COR-L47 (cell line): ENCODE results near the gene SPDYE16.
"Not testable (repeated sequence)": the region's sequence is repeated elsewhere in the genome, so short reads cannot be mapped to it uniquely, and the experiment has no call there.

Experiments used
- DNase-seq: peaks from one replicate; lab custom pipeline; 2025; lab: John Stamatoyannopoulos, UW

The SPDYE16 gene

GRCh38 chr7:76549025-76549854 is 6.1 kb upstream of the SPDYE16 start:
- peak; percentile 67 for DNase-seq

DNA sequence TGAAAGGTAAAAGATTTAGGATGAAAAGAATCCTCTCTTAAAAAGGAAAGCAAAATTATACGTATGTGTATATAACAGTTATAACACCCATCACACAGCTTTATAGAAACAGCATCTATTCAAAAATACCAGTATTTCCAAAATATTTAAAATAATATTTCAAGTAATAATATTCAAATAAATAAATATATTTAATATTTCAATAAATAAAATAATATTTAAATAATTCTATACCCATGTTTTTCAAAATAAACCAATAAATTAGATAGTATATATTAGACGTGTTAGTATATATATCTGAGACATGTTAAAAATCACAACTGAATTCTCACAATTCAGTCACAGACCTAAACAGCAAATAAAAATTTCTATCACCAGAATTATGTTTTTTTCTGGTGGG is 11.5 kb downstream of the SPDYE16 start:
- not testable (repeated sequence) for DNase-seq

DNA sequence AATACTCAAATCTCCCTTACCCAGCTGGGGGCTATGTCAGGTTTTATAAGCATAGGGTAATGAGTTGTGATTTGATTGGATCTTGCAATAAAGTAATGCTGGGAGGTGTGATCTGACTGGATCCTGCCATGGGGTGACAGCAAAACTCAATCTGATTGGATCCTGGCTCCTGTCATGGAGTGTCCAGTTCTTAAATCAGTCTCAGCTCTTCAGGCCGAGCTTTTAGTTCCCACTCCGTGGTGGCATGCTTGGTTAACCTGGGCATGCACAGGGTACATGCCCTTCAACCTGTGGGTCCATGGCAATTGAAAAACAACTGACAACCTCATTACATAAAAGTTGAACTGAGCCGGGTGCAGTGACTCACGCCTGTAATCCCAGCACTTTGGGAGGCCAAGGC is 16.9 kb downstream of the SPDYE16 start:
- DNase-seq = not testable (repeated sequence)

GRCh38 chr7:76516932-76517331 is 26.2 kb downstream of the SPDYE16 start:
- DNase-seq = not testable (repeated sequence)

- no peak for DNase-seq
Measured at GRCh38 chr7:76515999-76516443, 27.1 kb downstream of the SPDYE16 start.

DNA sequence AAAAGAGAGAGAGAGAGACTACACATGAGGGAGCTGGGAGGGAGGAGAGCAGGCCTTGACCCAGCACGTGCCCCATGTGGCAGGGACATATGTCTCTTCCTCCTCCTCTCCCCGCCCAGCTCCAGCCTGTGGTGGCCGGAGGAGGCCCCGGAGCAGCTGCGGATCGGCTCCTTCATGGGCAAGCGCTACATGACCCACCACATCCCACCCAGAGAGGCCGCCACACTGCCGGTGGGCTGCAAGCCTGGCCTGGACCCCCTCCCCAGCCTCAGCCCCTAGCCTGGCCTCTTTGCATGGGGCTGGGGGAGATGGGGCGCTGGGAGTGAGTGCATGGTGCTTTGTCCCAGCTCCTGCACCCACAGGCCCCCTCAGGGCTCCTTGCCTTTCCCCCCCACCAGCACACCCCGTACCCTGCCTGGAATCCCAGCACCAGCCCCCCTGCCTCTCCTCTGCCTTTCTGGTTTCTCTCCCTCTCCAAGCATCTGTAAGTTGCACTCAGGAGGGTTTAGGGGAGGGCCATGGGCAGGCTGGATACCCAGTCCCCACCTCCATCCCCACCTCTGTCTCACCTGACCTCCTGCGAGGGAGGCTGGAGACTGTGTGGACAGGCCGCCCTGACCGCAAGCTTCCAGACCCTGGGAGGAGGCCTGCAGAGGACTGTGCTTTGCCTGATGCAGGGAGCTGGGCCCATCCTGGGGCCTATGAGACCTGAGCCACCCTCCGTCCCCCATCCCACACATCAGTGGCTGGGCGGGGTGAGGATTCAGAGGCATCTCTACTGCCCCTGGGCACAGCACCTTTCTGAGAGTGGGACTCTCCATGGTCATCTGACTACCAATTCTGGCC is 27.9 kb downstream of the SPDYE16 start:
- no peak for DNase-seq

GRCh38 chr7:76513817-76514799 is 29.0 kb downstream of the SPDYE16 start:
- no peak for DNase-seq

GRCh38 chr7:76512941-76513816 is 29.9 kb downstream of the SPDYE16 start:
- no peak for DNase-seq

DNA sequence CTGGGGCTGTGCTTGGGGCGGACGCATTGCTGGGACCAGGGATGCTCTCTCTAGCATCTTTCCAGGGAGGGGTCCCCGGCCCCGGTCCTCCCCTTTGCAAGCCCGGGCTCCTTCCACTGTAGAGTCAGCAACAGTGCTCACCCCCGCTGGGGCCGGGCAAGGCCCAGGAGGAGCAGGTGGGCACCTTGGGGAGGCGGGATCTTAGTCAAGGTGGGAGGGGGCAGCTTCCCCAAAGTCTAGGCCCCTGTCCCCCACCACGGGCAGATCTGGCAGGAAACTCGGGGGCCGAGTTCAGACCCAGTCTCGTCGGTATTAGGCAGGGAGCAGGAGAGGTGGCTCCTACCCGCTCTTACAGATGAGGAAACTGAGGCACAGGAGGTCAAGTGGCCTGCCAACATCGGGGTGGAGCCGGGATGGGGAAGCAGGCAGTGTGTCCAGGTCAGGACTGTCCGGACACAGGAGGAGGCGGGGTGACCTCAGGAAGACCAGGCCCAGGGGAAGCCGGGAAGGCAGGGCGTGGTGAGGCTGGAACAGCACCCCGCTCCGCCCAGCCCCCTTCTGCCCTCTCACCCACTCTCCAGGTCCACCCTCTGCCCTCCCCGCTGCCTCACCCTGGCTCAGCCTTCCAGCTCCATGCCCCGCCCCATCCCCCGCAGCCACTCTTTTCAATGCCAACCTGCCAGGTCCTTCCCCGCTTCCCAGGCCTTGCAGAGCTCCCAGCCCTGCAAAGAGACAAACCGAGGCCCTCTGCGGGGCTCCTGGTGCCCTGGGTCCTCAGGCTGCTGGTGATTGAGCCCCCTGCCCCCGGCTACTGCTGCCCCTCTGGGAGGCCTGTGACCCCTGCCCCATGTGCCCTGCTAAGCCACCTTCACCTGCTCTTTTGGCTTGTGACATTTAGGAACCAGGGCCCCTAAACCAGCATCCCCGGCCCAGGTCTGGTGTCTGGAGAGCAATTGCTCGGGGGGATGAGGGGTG is 30.9 kb downstream of the SPDYE16 start:
- DNase-seq = not testable (repeated sequence)

DNA sequence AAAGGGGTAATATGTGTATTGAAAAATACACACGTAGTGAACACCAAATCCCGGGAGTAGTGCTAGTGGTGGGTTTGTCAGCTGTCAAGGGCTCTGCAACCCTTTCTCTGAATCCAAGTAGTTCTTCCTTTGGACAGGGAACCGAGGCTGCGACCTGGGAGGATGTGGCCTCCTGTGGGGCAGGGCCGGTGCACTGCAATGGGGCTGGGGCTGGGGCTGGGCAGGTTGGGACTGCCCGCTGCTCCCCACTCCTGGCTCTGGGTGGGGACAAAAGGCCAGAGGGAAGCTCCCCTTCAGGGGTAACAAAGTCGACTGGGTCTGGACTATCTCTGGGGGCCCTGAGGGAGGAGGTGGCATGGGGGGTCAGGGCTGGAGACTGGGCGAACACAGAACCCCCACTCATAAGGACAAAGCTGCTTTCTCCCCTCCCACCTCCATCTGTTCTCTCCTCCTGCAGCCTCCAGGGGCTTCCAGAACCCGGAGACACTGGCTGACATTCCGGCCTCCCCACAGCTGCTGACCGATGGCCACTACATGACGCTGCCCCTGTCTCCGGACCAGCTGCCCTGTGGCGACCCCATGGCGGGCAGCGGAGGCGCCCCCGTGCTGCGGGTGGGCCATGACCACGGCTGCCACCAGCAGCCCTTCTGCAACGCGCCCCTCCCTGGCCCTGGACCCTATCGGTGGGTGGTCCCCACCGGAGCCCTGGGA is 31.7 kb downstream of the SPDYE16 start:
- not testable (repeated sequence) for DNase-seq

DNA sequence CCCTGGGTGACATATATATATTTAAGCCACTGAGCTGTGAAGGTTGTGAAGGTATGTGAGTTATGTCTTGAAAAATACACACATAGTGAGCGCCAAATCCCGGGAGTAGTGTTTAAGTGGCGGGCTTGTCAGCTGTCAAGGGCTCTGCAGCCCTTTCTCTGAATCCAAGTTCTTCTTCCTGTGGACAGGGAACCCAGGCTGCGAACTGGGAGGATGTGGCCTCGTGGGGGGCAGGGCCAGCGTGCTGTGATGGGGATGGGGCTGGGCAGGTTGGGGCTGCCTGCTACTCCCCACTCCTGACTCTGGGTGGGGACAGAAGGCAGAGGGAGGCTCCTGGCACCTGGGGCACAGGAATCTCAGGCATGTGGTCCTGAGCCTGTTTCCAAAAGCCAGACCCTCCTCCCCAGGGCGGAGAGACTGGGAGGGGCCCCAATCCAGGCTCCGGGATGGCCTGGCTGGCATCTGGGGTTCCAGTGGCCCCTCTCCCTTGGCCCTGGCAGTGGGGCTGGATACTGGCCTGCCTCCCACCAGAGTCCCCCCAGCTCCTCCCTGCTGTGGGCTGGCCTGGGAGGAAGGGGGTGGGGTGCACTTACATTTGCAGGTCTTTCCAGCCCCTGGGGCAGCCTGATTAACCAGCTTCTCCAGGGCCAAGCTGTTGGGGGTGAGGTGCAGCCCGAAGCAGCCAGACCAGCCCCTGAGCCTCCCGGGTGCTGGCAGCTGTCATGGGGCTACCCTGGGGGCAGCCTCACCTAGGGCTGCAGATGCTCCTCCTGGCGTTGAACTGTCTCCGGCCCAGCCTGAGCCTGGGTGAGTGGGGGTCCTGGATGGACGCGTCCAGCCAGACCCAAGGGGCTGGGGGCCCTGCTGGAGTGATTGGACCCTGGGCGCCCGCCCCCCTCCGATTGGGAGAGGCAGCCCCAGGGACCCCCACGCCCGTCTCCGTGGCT is 32.9 kb downstream of the SPDYE16 start, which contains the start of gene UPK3B:
Gene UPK3B, plus strand, starts transcription at position 622 of the 947 bp plus-strand sequence. Its CDS starts 101 bp downstream, at position 723.
- DNase-seq = no peak

DNA sequence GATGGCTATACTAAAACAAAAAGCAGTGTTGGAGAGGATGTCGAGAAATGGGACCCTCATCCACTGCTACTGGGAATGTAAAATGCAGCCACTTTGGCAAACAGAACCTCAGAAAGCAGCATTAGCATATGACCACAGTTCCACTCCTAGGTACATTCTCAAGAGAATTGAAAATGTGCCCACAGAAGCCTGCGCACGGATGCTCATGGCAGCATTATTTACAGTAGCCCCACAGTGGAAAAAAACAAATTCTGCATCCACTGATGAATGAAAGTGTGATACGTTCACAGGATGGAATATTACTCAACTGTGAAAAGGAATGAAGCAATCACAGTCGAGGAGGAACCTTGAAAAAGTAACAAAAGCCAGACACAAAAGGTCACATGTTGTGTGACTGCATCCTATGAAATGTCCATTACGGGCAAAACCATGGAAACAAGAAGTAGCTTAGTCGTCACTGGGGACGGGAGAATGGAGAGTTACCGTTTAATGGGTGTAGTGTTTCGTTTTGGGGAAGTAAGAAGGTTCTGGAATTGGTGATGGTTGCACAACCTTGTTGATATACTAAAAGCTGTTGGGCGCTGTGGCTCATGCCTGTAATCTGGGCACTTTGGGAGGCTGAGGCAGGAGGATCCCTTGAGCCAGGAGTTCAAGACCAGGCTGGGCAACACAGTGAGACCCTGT is 35.2 kb downstream of the SPDYE16 start:
- DNase-seq = no peak

GRCh38 chr7:76506643-76507042 is 36.5 kb downstream of the SPDYE16 start:
- DNase-seq = not testable (repeated sequence)

DNA sequence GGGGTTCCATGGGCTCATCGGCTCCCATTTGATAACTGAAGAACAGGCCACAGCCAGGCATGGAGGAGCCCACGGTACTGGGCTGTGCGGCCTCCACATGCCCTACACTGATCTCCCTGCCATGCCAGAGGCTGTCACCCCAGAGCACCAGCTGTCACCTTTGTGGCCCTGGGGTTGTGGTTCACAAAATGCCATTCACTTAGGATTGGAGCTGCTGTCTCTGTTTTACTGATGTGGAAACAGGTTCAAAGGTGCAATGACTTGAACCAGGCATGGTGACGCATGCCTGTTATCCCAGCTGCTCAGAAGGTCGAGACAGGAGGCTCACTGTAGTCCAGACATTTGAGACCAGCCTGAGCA is 37.0 kb downstream of the SPDYE16 start:
- no peak for DNase-seq

DNA sequence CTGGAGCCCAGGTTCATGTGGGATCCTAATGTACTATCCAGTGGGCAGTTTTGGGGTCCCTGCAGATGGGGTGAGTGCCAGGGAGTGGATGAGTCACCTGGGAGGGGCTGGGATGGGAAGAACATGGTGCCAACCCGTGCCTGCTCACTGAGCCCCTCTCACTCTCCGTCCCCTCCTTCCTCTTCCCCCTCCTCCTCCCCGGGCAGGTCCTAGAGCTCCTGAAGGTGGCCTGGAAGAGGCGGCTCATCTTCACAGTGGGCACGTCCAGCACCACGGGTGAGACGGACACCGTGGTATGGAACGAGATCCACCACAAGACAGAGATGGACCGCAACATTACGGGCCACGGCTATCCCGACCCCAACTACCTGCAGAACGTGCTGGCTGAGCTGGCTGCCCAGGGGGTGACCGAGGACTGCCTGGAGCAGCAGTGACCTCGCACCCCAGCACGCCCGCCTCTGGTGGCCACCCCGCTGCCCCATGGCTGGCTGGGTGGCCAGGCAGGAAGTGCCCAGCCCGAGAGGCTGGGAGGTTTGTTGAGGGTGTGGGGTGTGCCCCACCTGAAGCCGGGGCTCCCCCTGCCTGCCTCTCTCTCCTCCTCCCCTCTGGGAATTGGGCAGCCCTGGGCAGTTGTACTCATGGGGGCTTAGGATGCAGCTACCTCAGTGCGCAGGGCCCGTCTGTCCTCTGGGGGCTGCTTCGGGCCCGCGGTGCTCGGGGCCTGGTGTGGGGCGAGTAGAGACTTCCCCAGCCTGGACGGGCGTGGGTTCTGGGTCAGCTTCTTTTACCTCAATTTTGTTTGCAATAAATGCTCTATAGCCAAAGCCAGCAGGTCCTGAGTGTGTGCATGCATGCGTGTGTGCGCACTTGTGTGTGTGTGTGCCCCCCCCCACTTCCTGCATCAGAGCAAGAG is 37.7 kb downstream of the SPDYE16 start:
- no peak for DNase-seq
